HG03159 (cell line): Measurements from ENCODE around the gene TMPRSS6.

ENCODE experiments used
- ATAC-seq: cut with Tn5 transposase; IDR thresholded peaks from one replicate; pipeline ENCODE4 v1.9.1; 2021; ENCODE audit warnings: mild to moderate bottlenecking, moderate library complexity; ENCODE audit not compliant: unreplicated experiment

TMPRSS6 gene

GRCh38 chr22:37141476-37141875, 32.0 kb upstream of the TMPRSS6 start:
- no peak for ATAC-seq

GRCh38 chr22:37140686-37141323, 31.3 kb upstream of the TMPRSS6 start:
- no peak for ATAC-seq

- no peak for ATAC-seq
Observed at GRCh38 chr22:37139762-37140161, 30.2 kb upstream of the TMPRSS6 start.

- no peak for ATAC-seq
Observed at GRCh38 chr22:37138849-37139561, 29.5 kb upstream of the TMPRSS6 start.

- no peak for ATAC-seq
Observed at GRCh38 chr22:37137903-37138665, 28.6 kb upstream of the TMPRSS6 start.

GRCh38 chr22:37137131-37137530, 27.6 kb upstream of the TMPRSS6 start:
- ATAC-seq: no peak

- ATAC-seq: no peak
Observed at GRCh38 chr22:37135023-37135422, 25.5 kb upstream of the TMPRSS6 start.

GRCh38 chr22:37133304-37134018, 23.9 kb upstream of the TMPRSS6 start:
- no peak for ATAC-seq

- no peak for ATAC-seq
Observed at GRCh38 chr22:37132773-37133172, 23.3 kb upstream of the TMPRSS6 start.

GRCh38 chr22:37129866-37130441, 20.4 kb upstream of the TMPRSS6 start:
- no peak for ATAC-seq

GRCh38 chr22:37128555-37129281, 19.2 kb upstream of the TMPRSS6 start:
- ATAC-seq: no peak

- no peak for ATAC-seq
Observed at GRCh38 chr22:37127350-37127878, 17.9 kb upstream of the TMPRSS6 start.

GRCh38 chr22:37126882-37127281, 17.4 kb upstream of the TMPRSS6 start:
- no peak for ATAC-seq

GRCh38 chr22:37126383-37126782, 16.9 kb upstream of the TMPRSS6 start:
- no peak for ATAC-seq

GRCh38 chr22:37123649-37124048, 14.1 kb upstream of the TMPRSS6 start:
- ATAC-seq: no peak

GRCh38 chr22:37122598-37123180, 13.2 kb upstream of the TMPRSS6 start:
- no peak for ATAC-seq

GRCh38 chr22:37121887-37122591, 12.5 kb upstream of the TMPRSS6 start:
- peak; percentile 75 for ATAC-seq

GRCh38 chr22:37120569-37121340, 11.2 kb upstream of the TMPRSS6 start:
- ATAC-seq: no peak
